Suprapubic skin (tissue), 4 donors: ENCODE results near the gene ZDHHC5. TPM values are rescaled to one million over a fixed set of nuclear protein-coding genes. Genes with fewer than 3 reads are reported as not detected.
"Not testable (repeated sequence)": the region's sequence is repeated elsewhere in the genome, so short reads cannot be mapped to it uniquely, and the experiment has no call there.

ENCODE experiments used
- DNase-seq, 2 donors: peaks; one replicate each; pipeline ENCODE4 v3.0.0-alpha.2; 2019; ENCODE audit warnings: low spot score in 2 of 2
- H3K27ac ChIP-seq: fragments of 200-600 bp; sonication (generic); one replicate; pipeline ENCODE4 v1.5.1; 2019
- H3K27me3 ChIP-seq: fragments of 200-600 bp; sonication (generic); one replicate; pipeline ENCODE4 v1.5.1; 2019
- H3K36me3 ChIP-seq: fragments of 200-600 bp; sonication (generic); one replicate; pipeline ENCODE4 v1.5.1; 2019
- H3K4me1 ChIP-seq: fragments of 200-600 bp; sonication (generic); one replicate; pipeline ENCODE4 v1.5.1; 2019
- H3K4me3 ChIP-seq: fragments of 200-600 bp; sonication (generic); one replicate; pipeline ENCODE4 v1.5.1; 2019; ENCODE audit warnings: mild to moderate bottlenecking
- H3K9me3 ChIP-seq: fragments of 200-600 bp; sonication (generic); one replicate; pipeline ENCODE4 v1.5.1; 2019
- CTCF ChIP-seq, 2 donors: fragments of 200-600 bp in 1 of 2; fragments of 450-650 bp in 1 of 2; sonication (generic) in 1 of 2; IDR thresholded peaks; one replicate each; pipeline ENCODE4 v1.5.1; 2016 to 2019; ENCODE audit warnings: antibody characterized with exemption in 2 of 2, mild to moderate bottlenecking in 1 of 2, moderate library complexity in 1 of 2
- EP300 ChIP-seq: sonication (generic); formaldehyde crosslinking; IDR thresholded peaks from one replicate; pipeline ENCODE4 v1.6.1; 2017; ENCODE audit warnings: antibody characterized with exemption
- POLR2A ChIP-seq, 2 donors: fragments of 450-650 bp; IDR thresholded peaks; one replicate each; pipeline ENCODE4 v1.6.1; 2017; ENCODE audit warnings: antibody characterized with exemption in 2 of 2, mild to moderate bottlenecking in 2 of 2, moderate library complexity in 2 of 2
- POLR2AphosphoS5 ChIP-seq, 3 donors: sonication (generic); formaldehyde crosslinking; IDR thresholded peaks; one replicate each; pipeline ENCODE4 v1.6.1; 2017; ENCODE audit warnings: antibody characterized with exemption in 3 of 3
- WGBS: methylation state at CpG from one replicate; pipeline ENCODE4 v1.1.5; 2018; 5-methylcytosine and 5-hydroxymethylcytosine counted together
- total RNA-seq, 4 donors: library from RNA; depleted of rRNA; stranded (reverse); fragments of >200 nt; gene quantifications; one replicate each; pipeline ENCODE4 v1.1.0, GENCODE V29; 2016

ZDHHC5 gene
- total RNA-seq, 4 donors from 2014 or later, result 61.7 to 93.9 (median 87.6) TPM

GRCh38 chr11:57651408-57651807, 16.5 kb upstream of the ZDHHC5 start:
- H3K27ac ChIP-seq, result no peak overlapping the region
- peaks cover 40% of the 10 kb centered on the region for H3K4me1 ChIP-seq
- no peaks in the 10 kb centered on the region for H3K36me3 ChIP-seq
- no peak overlapping the region for H3K4me3 ChIP-seq
- WGBS, result 83% methylated on average over 7 of the region's 7 CpGs
- no peaks in the 10 kb centered on the region for H3K9me3 ChIP-seq
- H3K27me3 ChIP-seq, result peaks cover 16% of the 10 kb centered on the region
- TF ChIP-seq CTCF (IDR thresholded peaks at IDR 0.05), result no peak
- TF ChIP-seq EP300, result no peak
- no peak for TF ChIP-seq POLR2A (IDR thresholded peaks at IDR 0.05)
- no peak for TF ChIP-seq POLR2AphosphoS5 (IDR thresholded peaks at IDR 0.05)
- no peak for DNase-seq

GRCh38 chr11:57652230-57652629, 15.7 kb upstream of the ZDHHC5 start:
- H3K4me3 ChIP-seq, H3K36me3 ChIP-seq, H3K9me3 ChIP-seq, DNase-seq, H3K27ac ChIP-seq: not testable (repeated sequence)
- peaks cover 11% of the 10 kb centered on the region for H3K27me3 ChIP-seq
- H3K4me1 ChIP-seq, result peaks cover 39% of the 10 kb centered on the region
- 79% methylated on average over 14 of the region's 14 CpGs for WGBS

- WGBS, result 79% methylated on average over 3 of the region's 3 CpGs
- no peaks in the 10 kb centered on the region for H3K9me3 ChIP-seq
- H3K4me3 ChIP-seq, result no peak overlapping the region
- no peak for DNase-seq
- peaks cover 35% of the 10 kb centered on the region for H3K4me1 ChIP-seq
- H3K36me3 ChIP-seq, result no peaks in the 10 kb centered on the region
- TF ChIP-seq EP300 (no peak), CTCF (IDR thresholded peaks at IDR 0.05) (no peak), POLR2AphosphoS5 (IDR thresholded peaks at IDR 0.05) (no peak), POLR2A (IDR thresholded peaks at IDR 0.05) (no peak)
- H3K27me3 ChIP-seq, result peaks cover 7% of the 10 kb centered on the region
- H3K27ac ChIP-seq, result no peak overlapping the region
Measured at GRCh38 chr11:57652662-57653061, 15.3 kb upstream of the ZDHHC5 start.

GRCh38 chr11:57653163-57653562, 14.8 kb upstream of the ZDHHC5 start:
- 46% methylated on average over 3 of the region's 3 CpGs for WGBS
- peaks cover 6% of the 10 kb centered on the region for H3K27me3 ChIP-seq
- no peak overlapping the region for H3K27ac ChIP-seq

GRCh38 chr11:57656885-57657193, 11.1 kb upstream of the ZDHHC5 start:
- no peak for DNase-seq
- 16% methylated on average over 5 of the region's 5 CpGs for WGBS
- peaks cover 24% of the 10 kb centered on the region for H3K4me1 ChIP-seq
- H3K9me3 ChIP-seq, result no peaks in the 10 kb centered on the region
- peak overlapping the region; percentile 94 for H3K27ac ChIP-seq
- peaks cover 26% of the 10 kb centered on the region for H3K36me3 ChIP-seq
- TF ChIP-seq POLR2A (IDR thresholded peaks at IDR 0.05) (no peak), POLR2AphosphoS5 (IDR thresholded peaks at IDR 0.05) (no peak), CTCF (IDR thresholded peaks at IDR 0.05) (no peak), EP300 (no peak)
- H3K4me3 ChIP-seq, result peak overlapping the region; percentile 71
- H3K27me3 ChIP-seq, result no peaks in the 10 kb centered on the region

More at GRCh38 chr11:57653163-57653562, 14.8 kb upstream of the ZDHHC5 start:
- Histone ChIP-seq H3K4me1 (peaks cover 33% of the 10 kb centered on the region), H3K36me3 (no peaks in the 10 kb centered on the region), H3K9me3 (no peaks in the 10 kb centered on the region), H3K4me3 (no peak overlapping the region)
- no peak for DNase-seq
- TF ChIP-seq POLR2AphosphoS5 (IDR thresholded peaks at IDR 0.05), result no peak
- TF ChIP-seq POLR2A (IDR thresholded peaks at IDR 0.05), result no peak
- no peak for TF ChIP-seq EP300
- TF ChIP-seq CTCF (IDR thresholded peaks at IDR 0.05), result no peak
